Astrocyte (in vitro differentiated cells and primary cell): ENCODE results near the gene SLIT3. TPM values are rescaled to one million over a fixed set of nuclear protein-coding genes. Genes with fewer than 3 reads are reported as not detected.
A peak's percentile ranks its signal among the peaks of the same experiment; 100 is the strongest.

Experiments
- DNase-seq: peaks from one replicate; pipeline ENCODE4 v3.0.0-alpha.2; 2010; ENCODE audit warnings: low read depth
- FAIRE-seq: peaks from 2 replicates; lab custom pipeline; 2011; peaks lifted over from hg19 to GRCh38; lab: Jason Lieb, UNC
- H2AFZ ChIP-seq: 2 replicates; pipeline ENCODE4 v1.6.0; 2012; ENCODE audit warnings: low read depth, low read length, inconsistent platforms
- H3K27ac ChIP-seq: 2 replicates; pipeline ENCODE4 v1.5.1; 2011; ENCODE audit warnings: low read depth, low read length, inconsistent platforms
- H3K27me3 ChIP-seq: 2 replicates; pipeline ENCODE4 v1.6.0; 2011; ENCODE audit warnings: low read length, inconsistent platforms; ENCODE audit not compliant: insufficient read depth
- H3K36me3 ChIP-seq: 2 replicates; pipeline ENCODE4 v1.5.1; 2011; ENCODE audit warnings: low read length, inconsistent platforms; ENCODE audit not compliant: insufficient read depth
- H3K4me1 ChIP-seq: 2 replicates; pipeline ENCODE4 v1.5.1; 2011; ENCODE audit warnings: low read length, inconsistent platforms; ENCODE audit not compliant: insufficient read depth
- H3K4me2 ChIP-seq: 2 replicates; pipeline ENCODE4 v1.6.0; 2012; ENCODE audit warnings: low read length, inconsistent platforms
- H3K4me3 ChIP-seq: 2 replicates; pipeline ENCODE4 v1.5.1; 2011; ENCODE audit warnings: low read depth, mild to moderate bottlenecking, low read length, inconsistent platforms; ENCODE audit not compliant: insufficient read depth
- H3K79me2 ChIP-seq: 2 replicates; pipeline ENCODE4 v1.6.0; 2012; ENCODE audit warnings: mild to moderate bottlenecking, low read length, inconsistent platforms; ENCODE audit not compliant: insufficient read depth
- H3K9ac ChIP-seq: 2 replicates; pipeline ENCODE4 v1.6.0; 2012; ENCODE audit warnings: mild to moderate bottlenecking, low read length, inconsistent platforms
- H3K9me3 ChIP-seq: 2 replicates; pipeline ENCODE4 v1.5.1; 2012; ENCODE audit warnings: low read depth, mild to moderate bottlenecking, low read length, inconsistent platforms; ENCODE audit not compliant: insufficient read depth
- H4K20me1 ChIP-seq: 2 replicates; pipeline ENCODE4 v1.6.0; 2012; ENCODE audit warnings: low read length, inconsistent platforms; ENCODE audit not compliant: insufficient read depth
- H3K27ac Mint-ChIP-seq: one replicate; pipeline ENCODE4 v1.8.0; 2021; ENCODE audit warnings: mild to moderate bottlenecking, mixed read lengths; ENCODE audit not compliant: unreplicated experiment
- H3K27me3 Mint-ChIP-seq: one replicate; pipeline ENCODE4 v1.8.0; 2021; ENCODE audit warnings: low read depth, mixed read lengths; ENCODE audit not compliant: unreplicated experiment
- H3K36me3 Mint-ChIP-seq: one replicate; pipeline ENCODE4 v1.8.0; 2021; ENCODE audit warnings: low read depth, mixed read lengths; ENCODE audit not compliant: unreplicated experiment
- H3K4me1 Mint-ChIP-seq: one replicate; pipeline ENCODE4 v1.8.0; 2021; ENCODE audit warnings: low read depth, mixed read lengths; ENCODE audit not compliant: unreplicated experiment
- H3K4me3 Mint-ChIP-seq: one replicate; pipeline ENCODE4 v1.8.0; 2021; ENCODE audit warnings: mild to moderate bottlenecking, moderate library complexity, mixed read lengths; ENCODE audit not compliant: unreplicated experiment
- H3K9me3 Mint-ChIP-seq: one replicate; pipeline ENCODE4 v1.8.0; 2021; ENCODE audit warnings: mild to moderate bottlenecking, mixed read lengths; ENCODE audit not compliant: unreplicated experiment
- CTCF ChIP-seq: IDR thresholded peaks from 2 replicates; pipeline ENCODE4 v1.5.1; 2011; ENCODE audit warnings: low read depth, mild to moderate bottlenecking, inconsistent platforms, low read length, moderate library complexity; ENCODE audit not compliant: insufficient read depth
- EZH2 ChIP-seq: IDR thresholded peaks from 2 replicates; pipeline ENCODE4 v1.6.1; 2012; ENCODE audit warnings: mild to moderate bottlenecking, low read length, inconsistent platforms; ENCODE audit not compliant: insufficient read depth
- total RNA-seq: library from RNA; stranded (reverse); gene quantifications from 2 replicates; pipeline ENCODE4 v1.2.1, GENCODE V29; 2021

Gene SLIT3
- total RNA-seq, 1 donor from 2014 or later: 20.7 TPM

- FAIRE-seq (peak; percentile 20), DNase-seq (peak; percentile 81)
- no peaks in the 10 kb centered on the region for H4K20me1 ChIP-seq
- no peaks in the 10 kb centered on the region for H3K9me3 ChIP-seq
- Mint-ChIP-seq H3K36me3 (no peaks in the 10 kb centered on the region), H3K27ac (peak overlapping the region; percentile 23), H3K4me1 (peaks cover 36% of the 10 kb centered on the region), H3K9me3 (no peaks in the 10 kb centered on the region), H3K4me3 (no peak overlapping the region), H3K27me3 (no peaks in the 10 kb centered on the region)
- H3K36me3 ChIP-seq: no peaks in the 10 kb centered on the region
- no peaks in the 10 kb centered on the region for H3K79me2 ChIP-seq
- H3K4me1 ChIP-seq: peaks cover 7% of the 10 kb centered on the region
- TF ChIP-seq CTCF (no peak), EZH2 (no peak)
- peak overlapping the region; percentile 60 for H3K4me2 ChIP-seq
- H3K4me3 ChIP-seq: no peak overlapping the region
- no peaks in the 10 kb centered on the region for H3K27me3 ChIP-seq
- peak overlapping the region; percentile 9 for H2AFZ ChIP-seq
- peak overlapping the region; percentile 16 for H3K9ac ChIP-seq
- H3K27ac ChIP-seq: peak overlapping the region; percentile 33
Measured at GRCh38 chr5:168793841-168794837, 506.8 kb downstream of the SLIT3 start.

- H3K4me1 ChIP-seq: peaks cover 7% of the 10 kb centered on the region
- Mint-ChIP-seq H3K4me1 (peaks cover 38% of the 10 kb centered on the region), H3K4me3 (no peak overlapping the region), H3K9me3 (no peaks in the 10 kb centered on the region), H3K27me3 (no peaks in the 10 kb centered on the region), H3K36me3 (peaks cover 2% of the 10 kb centered on the region), H3K27ac (no peak overlapping the region)
- TF ChIP-seq EZH2 (no peak), CTCF (no peak)
- no peak overlapping the region for H2AFZ ChIP-seq
- H3K36me3 ChIP-seq: no peaks in the 10 kb centered on the region
- no peak overlapping the region for H3K4me2 ChIP-seq
- H3K27ac ChIP-seq: no peak overlapping the region
- DNase-seq (no peak), FAIRE-seq (no peak)
- no peak overlapping the region for H3K9ac ChIP-seq
- H3K79me2 ChIP-seq: no peaks in the 10 kb centered on the region
- no peaks in the 10 kb centered on the region for H3K27me3 ChIP-seq
- H3K9me3 ChIP-seq: no peaks in the 10 kb centered on the region
- H4K20me1 ChIP-seq: no peaks in the 10 kb centered on the region
- no peak overlapping the region for H3K4me3 ChIP-seq
Measured at GRCh38 chr5:168792678-168793077, 508.3 kb downstream of the SLIT3 start.
